Naive thymus-derived CD8-positive, alpha-beta T cell (primary cell): ENCODE data around the gene AMBRA1. TPM values are rescaled to one million over a fixed set of nuclear protein-coding genes. Genes with fewer than 3 reads are reported as not detected.
A peak's percentile ranks its signal among the peaks of the same experiment; 100 is the strongest.

Source experiments
- ATAC-seq, 2 donors: fragments of 150-1000 bp; cut with Tn5 transposase in 1 of 2; sonication (Bioruptor Pico), chemical (Tn5 transposase) in 1 of 2; 1 replicate in 1 of 2; 2 replicates in 1 of 2; pipeline ENCODE4 v1.10.0; 2021; ENCODE audit warnings: mild to moderate bottlenecking in 2 of 2, moderate library complexity in 2 of 2
- POLR2A ChIA-PET: fragments of 350-600 bp; sonication (Branson Sonifier 250); formaldehyde crosslinking; loops from one replicate; lab custom pipeline; 2021; ENCODE audit warnings: antibody characterized with exemption; lab: Charles Lee
- DNase-seq, 10 donors: peaks; one replicate each; pipeline versions ENCODE4 v3.0.0 to v3.0.0-alpha.2; 2020 to 2022
- H3K27ac Mint-ChIP-seq, 10 donors: one replicate each; pipeline ENCODE4 v1.8.0; 2020 to 2022; ENCODE audit warnings: mild to moderate bottlenecking in 10 of 10, mixed read lengths in 10 of 10, moderate library complexity in 4 of 10, inconsistent platforms in 1 of 10
- H3K27me3 Mint-ChIP-seq, 5 donors: one replicate each; pipeline ENCODE4 v1.8.0; 2021 to 2022; ENCODE audit warnings: mixed read lengths in 5 of 5
- H3K36me3 Mint-ChIP-seq, 3 donors: one replicate each; pipeline ENCODE4 v1.8.0; 2020 to 2022; ENCODE audit warnings: mixed read lengths in 3 of 3, mild to moderate bottlenecking in 2 of 3, inconsistent platforms in 1 of 3
- H3K4me1 Mint-ChIP-seq, 4 donors: one replicate each; pipeline ENCODE4 v1.8.0; 2021 to 2022; ENCODE audit warnings: mixed read lengths in 4 of 4
- H3K4me3 Mint-ChIP-seq, 10 donors: one replicate each; pipeline ENCODE4 v1.8.0; 2020 to 2022; ENCODE audit warnings: mild to moderate bottlenecking in 10 of 10, mixed read lengths in 10 of 10, moderate library complexity in 6 of 10, inconsistent platforms in 1 of 10
- H3K9me3 Mint-ChIP-seq, 9 donors: one replicate each; pipeline ENCODE4 v1.8.0; 2020 to 2022; ENCODE audit warnings: mixed read lengths in 9 of 9, mild to moderate bottlenecking in 3 of 9, inconsistent platforms in 1 of 9, moderate library complexity in 1 of 9
- polyA plus RNA-seq, 3 donors: library from polyadenylated mRNA; unstranded; fragments of 300-500 nt; fragmentation: Illumina TruSeq; gene quantifications; one replicate each; pipeline ENCODE4 v1.2.3, GENCODE V29; 2021
- total RNA-seq, 8 experiments: library from RNA in 2 of 8; stranded (reverse) in 2 of 8; gene quantifications; one replicate each; pipeline ENCODE4 v1.2.3 and lab custom pipeline; 2021 to 2026

AMBRA1 gene
- total and polyA plus RNA-seq, 5 experiments from 2014 or later, result 6.1 to 38.8 (median 16.3) TPM

DNA sequence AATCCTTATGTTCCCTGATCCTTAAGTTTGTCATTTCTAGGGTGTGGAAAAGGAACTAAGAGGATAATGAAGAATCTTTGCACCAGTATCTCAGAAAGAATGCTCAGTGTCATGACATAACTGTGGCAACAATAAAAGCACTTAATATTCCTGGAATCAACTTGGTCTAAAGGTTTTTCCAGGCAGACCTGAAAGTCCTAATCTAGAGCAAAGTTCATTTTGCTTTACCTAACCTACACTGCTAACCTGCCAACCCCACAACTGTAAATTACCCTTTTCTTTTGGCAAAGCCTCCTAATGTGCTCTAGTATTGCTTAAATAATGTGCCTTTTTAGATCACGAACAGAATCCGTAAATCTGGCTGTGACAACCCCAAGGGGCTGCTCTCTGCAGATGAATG, 82.5 kb downstream of the AMBRA1 start:
- Mint-ChIP-seq H3K27ac (peak overlapping the region in 2 of 10 donors; percentile 7 to 48), H3K4me3 (no peak overlapping the region), H3K4me1 (peaks cover 6 to 28% (median 10%) of the 10 kb centered on the region in 4 donors), H3K9me3 (no peaks in the 10 kb centered on the region), H3K36me3 (peaks cover 4 to 44% (median 15%) of the 10 kb centered on the region in 3 donors), H3K27me3 (no peaks in the 10 kb centered on the region)
- POLR2A ChIA-PET, result no interaction called here
- DNase-seq, result no peak
- ATAC-seq, result no peak

GRCh38 chr11:46508360-46508759, 85.5 kb downstream of the AMBRA1 start:
- POLR2A ChIA-PET, result no interaction called here
- no peaks in the 10 kb centered on the region for H3K9me3 Mint-ChIP-seq
- no peak overlapping the region for H3K27ac Mint-ChIP-seq
- no peaks in the 10 kb centered on the region for H3K27me3 Mint-ChIP-seq
- H3K36me3 Mint-ChIP-seq, result peaks cover 4 to 69% (median 24%) of the 10 kb centered on the region in 3 donors
- H3K4me1 Mint-ChIP-seq, result peaks cover 0 to 15% (median 5%) of the 10 kb centered on the region in 4 donors
- no peak overlapping the region for H3K4me3 Mint-ChIP-seq
- DNase-seq, result no peak
- ATAC-seq, result no peak

- Mint-ChIP-seq H3K36me3 (peaks cover 4 to 69% (median 28%) of the 10 kb centered on the region in 3 donors), H3K27ac (peak overlapping the region in 2 of 10 donors; percentile 35 to 63), H3K4me3 (no peak overlapping the region), H3K4me1 (peaks cover 0 to 9% (median 3%) of the 10 kb centered on the region in 4 donors), H3K27me3 (no peaks in the 10 kb centered on the region), H3K9me3 (no peaks in the 10 kb centered on the region)
- POLR2A ChIA-PET, result interaction anchor here (0.7 kb wide), 1 partner anchor 23 kb away, joined by 4 read pairs; no protein-coding TSS in a partner anchor
- no peak for ATAC-seq
- DNase-seq, result no peak
Measured at GRCh38 chr11:46506483-46506791, 87.4 kb downstream of the AMBRA1 start.

GRCh38 chr11:46505741-46506482, 87.9 kb downstream of the AMBRA1 start:
- no peak for DNase-seq
- POLR2A ChIA-PET, result no interaction called here
- Mint-ChIP-seq H3K9me3 (no peaks in the 10 kb centered on the region), H3K27ac (peak overlapping the region in 3 of 10 donors; percentile 35 to 63 (median 59)), H3K4me3 (no peak overlapping the region), H3K4me1 (peaks cover 0 to 4% (median 2%) of the 10 kb centered on the region in 4 donors), H3K27me3 (no peaks in the 10 kb centered on the region), H3K36me3 (peaks cover 4 to 67% (median 28%) of the 10 kb centered on the region in 3 donors)
- no peak for ATAC-seq

- H3K9me3 Mint-ChIP-seq, result no peaks in the 10 kb centered on the region
- no peaks in the 10 kb centered on the region for H3K27me3 Mint-ChIP-seq
- peak overlapping the region in 1 of 10 donors; percentile 90 for H3K27ac Mint-ChIP-seq
- no peak overlapping the region for H3K4me3 Mint-ChIP-seq
- POLR2A ChIA-PET, result no interaction called here
- H3K4me1 Mint-ChIP-seq, result peaks cover 0 to 10% (median 3%) of the 10 kb centered on the region in 4 donors
- DNase-seq (no peak), ATAC-seq (no peak)
- peaks cover 4 to 73% (median 28%) of the 10 kb centered on the region in 3 donors for H3K36me3 Mint-ChIP-seq
Measured at GRCh38 chr11:46504817-46505613, 88.8 kb downstream of the AMBRA1 start.

- POLR2A ChIA-PET, result interaction anchor here (1.4 kb wide), 1 partner anchor 9 kb away, joined by 3 read pairs; no protein-coding TSS in a partner anchor
Measured at GRCh38 chr11:46499821-46500220, 94.0 kb downstream of the AMBRA1 start.

GRCh38 chr11:46498968-46499367, 94.9 kb downstream of the AMBRA1 start:
- Mint-ChIP-seq H3K27me3 (no peaks in the 10 kb centered on the region), H3K27ac (peak overlapping the region in 4 of 10 donors; percentile 15 to 76 (median 35)), H3K4me1 (peaks cover 0 to 6% (median 1%) of the 10 kb centered on the region in 4 donors), H3K4me3 (no peak overlapping the region), H3K9me3 (no peaks in the 10 kb centered on the region), H3K36me3 (peaks cover 0 to 61% (median 4%) of the 10 kb centered on the region in 3 donors)
- POLR2A ChIA-PET, result no interaction called here
- ATAC-seq (no peak), DNase-seq (no peak)

More at GRCh38 chr11:46499821-46500220, 94.0 kb downstream of the AMBRA1 start:
- H3K4me1 Mint-ChIP-seq, result peaks cover 0 to 6% (median 1%) of the 10 kb centered on the region in 4 donors
- H3K27ac Mint-ChIP-seq, result no peak overlapping the region
- peaks cover 0 to 59% (median 8%) of the 10 kb centered on the region in 3 donors for H3K36me3 Mint-ChIP-seq
- ATAC-seq (no peak), DNase-seq (no peak)
- no peaks in the 10 kb centered on the region for H3K27me3 Mint-ChIP-seq
- no peaks in the 10 kb centered on the region for H3K9me3 Mint-ChIP-seq
- H3K4me3 Mint-ChIP-seq, result no peak overlapping the region

DNA sequence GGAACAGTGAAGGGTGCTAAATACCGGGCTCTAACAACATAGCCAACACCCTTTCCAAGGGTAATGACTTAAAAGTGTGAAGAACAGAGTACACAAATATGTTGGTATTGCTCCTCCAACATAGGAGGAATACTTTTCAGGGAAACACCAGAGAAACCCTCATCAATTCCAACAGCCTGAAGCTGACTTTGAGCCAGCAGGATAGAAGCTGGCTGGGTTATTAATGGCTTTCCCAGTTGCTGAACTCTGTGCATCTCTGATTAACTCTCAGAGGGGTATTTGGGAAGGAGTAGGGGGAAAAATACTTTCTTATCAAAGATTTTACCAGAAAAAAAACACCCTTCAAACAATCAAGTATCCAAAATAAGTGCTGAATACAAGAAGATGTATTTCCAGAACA, 95.6 kb downstream of the AMBRA1 start:
- POLR2A ChIA-PET, result no interaction called here
- peak overlapping the region in 2 of 10 donors; percentile 10 to 14 for H3K27ac Mint-ChIP-seq
- no peaks in the 10 kb centered on the region for H3K9me3 Mint-ChIP-seq
- DNase-seq (no peak), ATAC-seq (no peak)
- peaks cover 0 to 6% (median 1%) of the 10 kb centered on the region in 4 donors for H3K4me1 Mint-ChIP-seq
- no peaks in the 10 kb centered on the region for H3K27me3 Mint-ChIP-seq
- H3K36me3 Mint-ChIP-seq, result peaks cover 0 to 64% (median 2%) of the 10 kb centered on the region in 3 donors
- no peak overlapping the region for H3K4me3 Mint-ChIP-seq

GRCh38 chr11:46497498-46497897, 96.3 kb downstream of the AMBRA1 start:
- ATAC-seq (no peak), DNase-seq (no peak)
- Mint-ChIP-seq H3K27me3 (no peaks in the 10 kb centered on the region), H3K4me1 (peaks cover 0 to 6% (median 1%) of the 10 kb centered on the region in 4 donors), H3K36me3 (peaks cover 0 to 65% (median 0%) of the 10 kb centered on the region in 3 donors), H3K9me3 (no peaks in the 10 kb centered on the region), H3K27ac (peak overlapping the region in 1 of 10 donors; percentile 14), H3K4me3 (no peak overlapping the region)
- POLR2A ChIA-PET, result no interaction called here

GRCh38 chr11:46493791-46494190, 100.0 kb downstream of the AMBRA1 start:
- peak overlapping the region in 2 of 10 donors; percentile 40 to 68 for H3K27ac Mint-ChIP-seq
- no peak for ATAC-seq

DNA sequence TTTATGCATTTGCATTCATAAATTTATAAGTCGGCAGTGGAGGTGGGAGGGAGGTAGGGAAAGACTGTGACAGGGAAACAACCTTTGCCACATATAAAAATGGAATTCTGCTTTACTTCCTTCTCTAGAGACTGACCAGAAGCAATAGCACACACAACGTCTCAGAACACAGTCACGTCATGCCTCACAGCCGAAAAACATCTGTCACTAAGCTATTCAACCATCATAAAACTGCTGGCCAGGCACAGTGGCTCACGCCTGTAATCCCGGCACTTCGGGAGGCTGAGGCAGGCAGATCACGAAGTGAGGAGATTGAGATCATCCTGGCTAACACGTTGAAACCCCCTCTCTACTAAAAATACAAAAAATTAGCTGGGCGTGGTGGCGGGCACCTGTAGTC, 101.3 kb downstream of the AMBRA1 start:
- POLR2A ChIA-PET, result no interaction called here
- no peak for DNase-seq

More at GRCh38 chr11:46493791-46494190, 100.0 kb downstream of the AMBRA1 start:
- POLR2A ChIA-PET, result no interaction called here
- no peak overlapping the region for H3K4me3 Mint-ChIP-seq
- no peak for DNase-seq
- no peaks in the 10 kb centered on the region for H3K27me3 Mint-ChIP-seq
- H3K4me1 Mint-ChIP-seq, result peaks cover 0 to 14% (median 7%) of the 10 kb centered on the region in 4 donors
- H3K36me3 Mint-ChIP-seq, result peaks cover 0 to 82% (median 0%) of the 10 kb centered on the region in 3 donors
- no peaks in the 10 kb centered on the region for H3K9me3 Mint-ChIP-seq

DNA sequence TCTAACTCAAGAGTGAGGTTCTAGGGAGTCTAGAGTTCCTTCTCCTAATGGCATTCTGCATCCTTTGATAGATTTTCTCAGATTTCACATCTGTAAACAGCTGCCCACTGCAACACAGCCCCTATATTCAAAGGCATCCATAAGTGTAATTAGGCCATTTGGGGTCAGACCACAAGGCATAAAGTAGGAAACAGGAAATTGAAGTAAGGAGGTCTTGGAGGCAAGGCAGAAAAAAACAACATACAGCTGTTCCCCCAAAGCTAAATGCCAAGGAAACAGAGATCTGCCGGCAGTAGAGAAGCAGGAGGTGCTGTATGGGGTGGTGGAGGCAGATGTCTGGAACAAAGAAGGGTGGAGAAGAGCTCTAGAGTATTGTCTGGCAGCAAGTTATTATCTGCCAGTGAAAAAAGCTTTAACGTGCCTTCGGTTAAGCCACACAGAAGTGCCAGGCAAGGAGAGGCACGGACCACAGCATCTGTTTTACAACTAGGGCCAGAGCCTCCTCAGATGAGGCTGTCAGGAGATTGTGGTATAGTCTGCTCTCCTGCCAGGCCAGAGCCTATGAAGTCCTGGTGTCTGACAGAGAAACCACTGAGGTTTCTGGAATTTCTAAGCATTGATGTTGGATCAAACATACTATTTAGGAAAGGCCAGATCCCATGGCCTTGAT, 102.0 kb downstream of the AMBRA1 start:
- H3K4me1 Mint-ChIP-seq, result peaks cover 4 to 14% (median 8%) of the 10 kb centered on the region in 4 donors
- POLR2A ChIA-PET, result no interaction called here

More for the DNA sequence above, 101.3 kb downstream of the AMBRA1 start:
- H3K4me1 Mint-ChIP-seq, result peaks cover 3 to 14% (median 8%) of the 10 kb centered on the region in 4 donors
- peak overlapping the region in 1 of 10 donors; percentile 6 for H3K27ac Mint-ChIP-seq
- no peaks in the 10 kb centered on the region for H3K9me3 Mint-ChIP-seq
- ATAC-seq, result no peak
- no peaks in the 10 kb centered on the region for H3K27me3 Mint-ChIP-seq
- no peak overlapping the region for H3K4me3 Mint-ChIP-seq
- H3K36me3 Mint-ChIP-seq, result peaks cover 0 to 85% (median 2%) of the 10 kb centered on the region in 3 donors

More for the DNA sequence above, 102.0 kb downstream of the AMBRA1 start:
- ATAC-seq (no peak), DNase-seq (no peak)
- H3K27me3 Mint-ChIP-seq, result no peaks in the 10 kb centered on the region
- no peaks in the 10 kb centered on the region for H3K9me3 Mint-ChIP-seq
- peaks cover 0 to 78% (median 2%) of the 10 kb centered on the region in 3 donors for H3K36me3 Mint-ChIP-seq
- H3K27ac Mint-ChIP-seq, result peak overlapping the region in 8 of 10 donors; percentile 6 to 88 (median 16)
- H3K4me3 Mint-ChIP-seq, result no peak overlapping the region
